Stimulated activated CD4-positive, alpha-beta T cell treated with anti-CD3 and anti-CD28 coated beads, Interleukin-1b, Interleukin-23, amount 100 ng/mL, for 4 hours (primary cell): ENCODE measurements around the gene SKIC2.
"Not testable (repeated sequence)": the region's sequence is repeated elsewhere in the genome, so short reads cannot be mapped to it uniquely, and the experiment has no call there.

Source experiments
- DNase-seq, 2 donors: peaks; one replicate each; pipeline ENCODE4 v3.0.0-alpha.2; 2020; ENCODE audit warnings: low read depth in 2 of 2

SKIC2 gene

GRCh38 chr6:31968791-31969711 is 10.1 kb downstream of the SKIC2 start:
- DNase-seq, result no peak

GRCh38 chr6:31969712-31970603 is 11.0 kb downstream of the SKIC2 start:
- no peak for DNase-seq

GRCh38 chr6:31970604-31971271 is 11.8 kb downstream of the SKIC2 start:
- DNase-seq, result no peak

- no peak for DNase-seq
These were observed 12.5 kb downstream of the SKIC2 start for GRCh38 chr6:31971279-31971992.

GRCh38 chr6:31971993-31972708 is 13.2 kb downstream of the SKIC2 start, which contains the start of gene DXO:
TSS of gene DXO (minus strand) at chr6:31972138. CDS start at chr6:31971675, 463 bp downstream.
- peak; percentile 91 to 94 for DNase-seq

- no peak for DNase-seq
These were observed 13.9 kb downstream of the SKIC2 start for GRCh38 chr6:31972709-31973350.

GRCh38 chr6:31976065-31976464 is 17.1 kb downstream of the SKIC2 start:
- not testable (repeated sequence) for DNase-seq

GRCh38 chr6:31977816-31978431 is 18.9 kb downstream of the SKIC2 start:
- DNase-seq, result no peak

GRCh38 chr6:31978831-31979230 is 19.9 kb downstream of the SKIC2 start:
- DNase-seq, result no peak

GRCh38 chr6:31979238-31979898 is 20.4 kb downstream of the SKIC2 start:
- no peak for DNase-seq

- not testable (repeated sequence) for DNase-seq
These were observed 21.4 kb downstream of the SKIC2 start for GRCh38 chr6:31980195-31980876.

GRCh38 chr6:31980998-31981397 is 22.0 kb downstream of the SKIC2 start:
- not testable (repeated sequence) for DNase-seq

GRCh38 chr6:31981744-31982143 is 22.8 kb downstream of the SKIC2 start, which contains the start of gene C4A:
TSS of gene C4A (plus strand) at chr6:31982057. CDS start at chr6:31982108, 51 bp downstream.
- DNase-seq, result not testable (repeated sequence)

- DNase-seq, result not testable (repeated sequence)
These were observed 30.4 kb downstream of the SKIC2 start for GRCh38 chr6:31989363-31989762.

- DNase-seq, result not testable (repeated sequence)
These were observed 35.4 kb downstream of the SKIC2 start for GRCh38 chr6:31994421-31994820.

- DNase-seq, result not testable (repeated sequence)
These were observed 37.4 kb downstream of the SKIC2 start for GRCh38 chr6:31996385-31996784.

GRCh38 chr6:32002546-32003268 is 43.7 kb downstream of the SKIC2 start:
- DNase-seq, result not testable (repeated sequence)
